HL-60 (cell line): ENCODE results near the gene TMEM248.
"Not testable (repeated sequence)": the region's sequence is repeated elsewhere in the genome, so short reads cannot be mapped to it uniquely, and the experiment has no call there.

ENCODE experiments used
- DNase-seq, 2 experiments: peaks; one replicate each; pipeline ENCODE4 v3.0.0-alpha.2; 2010 to 2020; ENCODE audit warnings: low read depth in 1 of 2, low spot score in 1 of 2
- H3K27ac ChIP-seq: fragments of 250-450 bp; sonication (Bioruptor Pico); replicated peaks from 2 replicates; pipeline ENCODE4 v1.5.1; 2020; ENCODE audit warnings: mild to moderate bottlenecking, moderate library complexity
- H3K27me3 ChIP-seq: fragments of 250-450 bp; sonication (Bioruptor Pico); 2 replicates; pipeline ENCODE4 v1.5.1; 2021; ENCODE audit warnings: mild to moderate bottlenecking, moderate library complexity; ENCODE audit not compliant: insufficient read depth, poor library complexity, severe bottlenecking
- H3K4me3 ChIP-seq: replicated peaks from 2 replicates; pipeline ENCODE4 v1.5.1; 2011; ENCODE audit warnings: mild to moderate bottlenecking, control low read depth, low read length; ENCODE audit not compliant: insufficient read depth
- CTCF ChIP-seq: IDR thresholded peaks from one replicate; pipeline ENCODE4 v1.5.1; 2011; ENCODE audit warnings: low read length, control low read depth, inconsistent platforms; ENCODE audit not compliant: insufficient read depth
- GABPA ChIP-seq: IDR thresholded peaks from 2 replicates; pipeline ENCODE4 v1.6.1; 2012; ENCODE audit warnings: low read depth
- POLR2AphosphoS5 ChIP-seq: IDR thresholded peaks from 2 replicates; pipeline ENCODE4 v1.6.1; 2012; ENCODE audit warnings: low read depth
- REST ChIP-seq: IDR thresholded peaks from 2 replicates; pipeline ENCODE4 v1.6.1; 2012; ENCODE audit warnings: low read depth; ENCODE audit not compliant: insufficient replicate concordance
- SPI1 ChIP-seq: IDR thresholded peaks from 2 replicates; pipeline ENCODE4 v1.6.1; 2012; ENCODE audit warnings: low read depth, mild to moderate bottlenecking, borderline replicate concordance

The TMEM248 gene

GRCh38 chr7:66880053-66880452, 41.0 kb upstream of the TMEM248 start:
- Histone ChIP-seq H3K27me3 (no peaks in the 10 kb centered on the region), H3K4me3 (no peak overlapping the region), H3K27ac (no peak overlapping the region)
- no peak for DNase-seq
- no peak for TF ChIP-seq POLR2AphosphoS5
- no peak for TF ChIP-seq SPI1
- TF ChIP-seq CTCF: no peak
- TF ChIP-seq REST: no peak
- TF ChIP-seq GABPA: no peak

- DNase-seq, H3K27ac ChIP-seq, H3K4me3 ChIP-seq, H3K27me3 ChIP-seq: not testable (repeated sequence)
Observed at GRCh38 chr7:66880577-66880976, 40.4 kb upstream of the TMEM248 start.

- Histone ChIP-seq H3K27ac (no peak overlapping the region), H3K4me3 (no peak overlapping the region), H3K27me3 (no peaks in the 10 kb centered on the region)
- DNase-seq: no peak
- TF ChIP-seq GABPA: no peak
- no peak for TF ChIP-seq SPI1
- no peak for TF ChIP-seq CTCF
- no peak for TF ChIP-seq POLR2AphosphoS5
- TF ChIP-seq REST: no peak
Observed at GRCh38 chr7:66883716-66884115, 37.3 kb upstream of the TMEM248 start.

- not testable (repeated sequence) for DNase-seq, H3K27ac ChIP-seq, H3K4me3 ChIP-seq, H3K27me3 ChIP-seq
Observed at GRCh38 chr7:66884556-66884955, 36.5 kb upstream of the TMEM248 start.

- no peak for DNase-seq
- H3K4me3 ChIP-seq: no peak overlapping the region
- no peak overlapping the region for H3K27ac ChIP-seq
- TF ChIP-seq CTCF: no peak
- no peak for TF ChIP-seq GABPA
- TF ChIP-seq REST: no peak
- TF ChIP-seq POLR2AphosphoS5: no peak
- TF ChIP-seq SPI1: no peak
- no peaks in the 10 kb centered on the region for H3K27me3 ChIP-seq
Observed at GRCh38 chr7:66886152-66886551, 34.9 kb upstream of the TMEM248 start.

- not testable (repeated sequence) for H3K27me3 ChIP-seq, DNase-seq, H3K27ac ChIP-seq, H3K4me3 ChIP-seq
Observed at GRCh38 chr7:66888223-66888622, 32.8 kb upstream of the TMEM248 start.
